ENCODE results near the gene DTWD1.

GRCh38 chr15:49678655-49679054 is 57.8 kb downstream of the DTWD1 start:
- TF ChIP-seq CTCF (IDR thresholded peaks at IDR 0.05) (no peak), POLR2AphosphoS5 (IDR thresholded peaks at IDR 0.05) (no peak)

Measured in prostate gland (tissue), 2 donors.